AG04450 (cell line): ENCODE results near the gene BATF3. TPM values are rescaled to one million over a fixed set of nuclear protein-coding genes. Genes with fewer than 3 reads are reported as not detected.

ENCODE experiments used
- CTCF ChIA-PET: fragments of 300-600, 350-600 bp; formaldehyde crosslinking; extraction: SDS; loops from one replicate; lab custom pipeline; 2022; ENCODE audit warnings: antibody characterized with exemption, inconsistent platforms; lab: Charles Lee
- POLR2A ChIA-PET: fragments of 350-600 bp; formaldehyde crosslinking; extraction: SDS; loops from one replicate; lab custom pipeline; 2021; ENCODE audit warnings: antibody characterized with exemption, inconsistent platforms; lab: Yijun Ruan, JAX
- DNase-seq: peaks from one replicate; pipeline ENCODE4 v3.0.0-alpha.2; 2011; ENCODE audit warnings: low read depth, low spot score
- H3K27ac ChIP-seq: one replicate; pipeline ENCODE4 v1.5.1; 2012; ENCODE audit warnings: low read depth, low read length, control low read depth
- H3K27me3 ChIP-seq: one replicate; pipeline ENCODE4 v1.6.0; 2012; ENCODE audit warnings: low read length; ENCODE audit not compliant: control insufficient read depth, insufficient read depth
- H3K4me3 ChIP-seq: 2 replicates; pipeline ENCODE4 v1.5.1; 2011; ENCODE audit warnings: mild to moderate bottlenecking, low read depth, low read length, control low read depth
- H3K9me3 ChIP-seq: 2 replicates; pipeline ENCODE4 v1.5.1; 2012; ENCODE audit warnings: low read length; ENCODE audit not compliant: control insufficient read depth, insufficient read depth
- polyA plus RNA-seq: library from polyadenylated mRNA; depleted of rRNA; stranded (reverse); fragments of >200 nt; gene quantifications from 2 replicates; pipeline ENCODE4 v1.2.3, GENCODE V29; 2011
- TF ChIP-seq, protein P1 (sequence below): IDR thresholded peaks from 2 replicates; pipeline ENCODE4 v1.5.1; 2011; ENCODE audit warnings: low read depth, low read length, control low read depth, inconsistent platforms

The BATF3 gene
- polyA plus RNA-seq, 1 experiment = 1.4 TPM

DNA sequence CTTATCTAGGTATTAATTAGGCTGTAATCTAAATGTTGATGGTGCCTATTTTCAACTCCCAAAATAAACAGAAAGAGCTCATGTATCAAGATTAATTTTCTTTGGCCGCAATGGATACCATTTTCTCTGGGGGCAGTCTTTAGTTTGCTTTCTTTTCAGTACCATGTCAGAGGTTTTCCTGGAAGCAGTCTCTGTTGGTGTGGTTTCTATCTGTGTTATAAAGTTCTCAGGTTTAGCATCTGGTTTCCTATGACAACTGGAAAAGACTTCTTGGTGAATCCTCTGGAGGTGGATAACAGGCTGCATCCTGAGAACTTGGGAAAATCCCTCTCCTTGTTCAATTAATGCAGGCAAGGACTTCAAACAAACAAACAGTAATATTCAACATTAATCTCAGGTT, 38.7 kb upstream of the BATF3 start:
- TF ChIP-seq, protein P1, sequence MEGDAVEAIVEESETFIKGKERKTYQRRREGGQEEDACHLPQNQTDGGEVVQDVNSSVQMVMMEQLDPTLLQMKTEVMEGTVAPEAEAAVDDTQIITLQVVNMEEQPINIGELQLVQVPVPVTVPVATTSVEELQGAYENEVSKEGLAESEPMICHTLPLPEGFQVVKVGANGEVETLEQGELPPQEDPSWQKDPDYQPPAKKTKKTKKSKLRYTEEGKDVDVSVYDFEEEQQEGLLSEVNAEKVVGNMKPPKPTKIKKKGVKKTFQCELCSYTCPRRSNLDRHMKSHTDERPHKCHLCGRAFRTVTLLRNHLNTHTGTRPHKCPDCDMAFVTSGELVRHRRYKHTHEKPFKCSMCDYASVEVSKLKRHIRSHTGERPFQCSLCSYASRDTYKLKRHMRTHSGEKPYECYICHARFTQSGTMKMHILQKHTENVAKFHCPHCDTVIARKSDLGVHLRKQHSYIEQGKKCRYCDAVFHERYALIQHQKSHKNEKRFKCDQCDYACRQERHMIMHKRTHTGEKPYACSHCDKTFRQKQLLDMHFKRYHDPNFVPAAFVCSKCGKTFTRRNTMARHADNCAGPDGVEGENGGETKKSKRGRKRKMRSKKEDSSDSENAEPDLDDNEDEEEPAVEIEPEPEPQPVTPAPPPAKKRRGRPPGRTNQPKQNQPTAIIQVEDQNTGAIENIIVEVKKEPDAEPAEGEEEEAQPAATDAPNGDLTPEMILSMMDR = no peak
- H3K27ac ChIP-seq = no peak overlapping the region
- H3K9me3 ChIP-seq = no peaks in the 10 kb centered on the region; the same call in 1 of the 2 replicates
- no peaks in the 10 kb centered on the region for H3K27me3 ChIP-seq
- POLR2A ChIA-PET = interaction anchor here (0.7 kb wide), 1 partner anchor 74 kb away, joined by 5 read pairs; no protein-coding TSS in a partner anchor
- CTCF ChIA-PET = interaction anchor here (1.7 to 7.0 kb wide), 2 partner anchors 12 to 73 kb away, joined by 7 to 68 read pairs; no protein-coding TSS in a partner anchor
- no peak overlapping the region for H3K4me3 ChIP-seq
- DNase-seq = no peak

DNA sequence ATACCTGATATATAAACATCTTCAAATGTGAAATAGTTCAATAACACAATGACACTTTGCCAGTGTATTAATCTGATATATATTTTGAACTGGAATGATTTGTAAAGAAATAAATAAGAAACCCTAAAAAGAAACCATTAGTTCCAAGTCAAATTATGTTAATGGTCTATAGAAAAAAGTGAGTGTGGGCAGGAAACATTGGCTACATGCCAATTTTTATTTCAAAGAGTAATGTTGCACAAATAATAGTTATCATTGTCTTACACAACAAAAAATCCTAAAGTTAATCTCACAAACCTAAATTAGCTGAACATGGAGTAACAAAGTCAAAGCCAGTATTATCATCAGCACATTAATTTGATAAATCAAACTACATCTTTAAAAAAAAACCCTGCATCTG, 37.9 kb upstream of the BATF3 start:
- TF ChIP-seq, protein P1 = no peak
- ChIA-PET CTCF (interaction anchor here (1.1 to 7.0 kb wide), 4 partner anchors 12 to 257 kb away, joined by 5 to 68 read pairs (median 6); no protein-coding TSS in a partner anchor), POLR2A (interaction anchor here (0.7 kb wide), 1 partner anchor 73 kb away, joined by 5 read pairs; no protein-coding TSS in a partner anchor)
- no peaks in the 10 kb centered on the region; the same call in 1 of the 2 replicates for H3K9me3 ChIP-seq
- no peak overlapping the region for H3K27ac ChIP-seq
- DNase-seq = no peak
- H3K4me3 ChIP-seq = no peak overlapping the region
- H3K27me3 ChIP-seq = no peaks in the 10 kb centered on the region

DNA sequence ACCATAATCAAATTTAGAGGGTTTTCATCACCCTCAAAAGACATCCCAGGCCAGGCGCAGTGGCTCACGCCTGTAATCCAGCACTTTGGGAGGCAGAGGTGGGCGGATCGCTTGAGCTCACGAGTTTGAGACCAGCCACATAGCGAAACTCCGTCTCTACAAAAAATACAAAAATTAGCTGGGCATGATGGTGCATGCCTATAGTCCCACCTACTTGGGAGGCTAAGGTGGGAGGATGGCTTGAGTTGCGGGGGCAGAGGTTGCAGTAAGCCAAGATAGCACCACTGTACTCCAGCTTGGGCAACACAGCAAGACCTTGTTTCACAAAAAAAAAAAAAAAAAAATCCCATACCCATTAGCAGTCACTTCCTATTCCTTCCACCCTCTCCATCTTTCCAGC, 33.5 kb upstream of the BATF3 start:
- no peak overlapping the region for H3K27ac ChIP-seq
- TF ChIP-seq, protein P1 = no peak
- no peaks in the 10 kb centered on the region for H3K27me3 ChIP-seq
- CTCF ChIA-PET = interaction anchor here (1.8 kb wide), 1 partner anchor 16 kb away, joined by 9 read pairs; no protein-coding TSS in a partner anchor
- no peaks in the 10 kb centered on the region for H3K9me3 ChIP-seq
- no peak for DNase-seq
- no peak overlapping the region for H3K4me3 ChIP-seq
- POLR2A ChIA-PET = no interaction called here

DNA sequence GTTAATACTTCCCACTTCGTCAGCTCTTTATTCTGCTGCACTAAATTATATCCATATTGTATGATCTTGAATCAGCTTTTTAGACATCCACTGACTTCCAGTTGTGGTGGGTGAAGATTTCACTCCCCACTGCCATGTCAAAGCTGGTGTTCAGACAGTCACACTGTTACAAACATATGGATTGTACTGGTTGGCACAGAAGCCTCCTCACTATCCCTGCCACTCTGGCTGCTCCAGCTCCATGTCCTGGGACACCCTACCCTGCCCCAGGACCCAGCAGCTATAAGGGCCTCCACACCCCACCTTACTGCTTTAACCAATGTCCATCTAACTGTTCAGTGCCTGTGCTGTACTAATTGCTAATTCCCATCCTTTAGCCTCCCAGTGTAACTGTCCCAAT, 32.0 kb upstream of the BATF3 start:
- H3K9me3 ChIP-seq = no peaks in the 10 kb centered on the region
- no peak overlapping the region for H3K4me3 ChIP-seq
- CTCF ChIA-PET = interaction anchor here (1.8 kb wide), 1 partner anchor 18 kb away, joined by 9 read pairs; no protein-coding TSS in a partner anchor
- POLR2A ChIA-PET = interaction anchor here (0.7 kb wide), 1 partner anchor 28 kb away, joined by 3 read pairs; no protein-coding TSS in a partner anchor
- DNase-seq = no peak
- no peaks in the 10 kb centered on the region for H3K27me3 ChIP-seq
- TF ChIP-seq, protein P1 = no peak
- H3K27ac ChIP-seq = no peak overlapping the region

DNA sequence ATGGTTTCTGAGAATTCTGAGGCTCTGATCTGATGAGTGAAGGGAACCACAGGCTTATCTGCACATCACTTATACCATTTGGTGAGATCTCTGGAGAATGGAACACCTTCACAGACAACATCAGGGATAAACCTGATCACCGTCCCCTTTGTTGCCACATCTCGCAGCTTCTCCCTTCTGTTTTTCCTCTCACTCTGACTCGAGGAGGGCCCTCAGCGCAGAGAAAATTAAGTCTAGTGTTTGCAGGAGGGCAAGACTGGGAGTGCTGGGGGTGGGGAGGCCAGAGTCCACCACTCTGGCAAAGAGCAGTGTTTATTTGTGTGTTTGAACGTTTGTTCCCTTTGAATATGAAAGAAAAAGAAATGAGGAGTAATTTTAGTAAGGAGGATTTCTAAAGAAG, 29.0 kb upstream of the BATF3 start:
- ChIA-PET CTCF (interaction anchor here (1.6 to 1.9 kb wide), 2 partner anchors 11 to 22 kb away, joined by 6 to 11 read pairs; no protein-coding TSS in a partner anchor), POLR2A (no interaction called here)
- TF ChIP-seq, protein P1 = no peak
- DNase-seq = no peak
- no peaks in the 10 kb centered on the region for H3K27me3 ChIP-seq
- peaks cover 5% of the 10 kb centered on the region; the same call in 1 of the 2 replicates for H3K9me3 ChIP-seq
- no peak overlapping the region for H3K27ac ChIP-seq
- H3K4me3 ChIP-seq = no peak overlapping the region
